BLaER1 treated with 17β-estradiol and CSF1 and Interleukin-3, amounts not matched to agents 10 nM and 100 nM (cell line): ENCODE results near the gene PYY.

Experiments
- H3K27ac ChIP-seq, 11 experiments: shearing (Covaris generic); formaldehyde crosslinking; 2 replicates each; pipeline ENCODE4 v1.8.1; 2022
- H3K27me3 ChIP-seq, 11 experiments: shearing (Covaris generic); formaldehyde crosslinking; 2 replicates each; pipeline ENCODE4 v1.8.1; 2022
- H3K36me3 ChIP-seq, 11 experiments: shearing (Covaris generic); formaldehyde crosslinking; 2 replicates each; pipeline ENCODE4 v1.8.1; 2022
- H3K4me1 ChIP-seq, 10 experiments: shearing (Covaris generic); formaldehyde crosslinking; 2 replicates each; pipeline ENCODE4 v1.8.1; 2022
- H3K4me2 ChIP-seq, 11 experiments: shearing (Covaris generic); formaldehyde crosslinking; 2 replicates each; pipeline ENCODE4 v1.8.1; 2022
- H3K4me3 ChIP-seq, 10 experiments: shearing (Covaris generic); formaldehyde crosslinking; 2 replicates each; pipeline ENCODE4 v1.8.1; 2022
- H3K9ac ChIP-seq, 11 experiments: shearing (Covaris generic); formaldehyde crosslinking; 2 replicates each; pipeline ENCODE4 v1.8.1; 2022
- H3K9me3 ChIP-seq, 11 experiments: shearing (Covaris generic); formaldehyde crosslinking; replicated peaks in 1 of 11; 2 replicates each; pipeline ENCODE4 v1.8.1; 2022
- H4K20me1 ChIP-seq, 11 experiments: shearing (Covaris generic); formaldehyde crosslinking; 2 replicates each; pipeline ENCODE4 v1.8.1; 2022
- Cebpa-rat ChIP-seq, 11 experiments: shearing (Covaris generic); IDR thresholded peaks; 2 replicates each; pipeline ENCODE4 v1.8.1; 2022

The PYY gene

DNA sequence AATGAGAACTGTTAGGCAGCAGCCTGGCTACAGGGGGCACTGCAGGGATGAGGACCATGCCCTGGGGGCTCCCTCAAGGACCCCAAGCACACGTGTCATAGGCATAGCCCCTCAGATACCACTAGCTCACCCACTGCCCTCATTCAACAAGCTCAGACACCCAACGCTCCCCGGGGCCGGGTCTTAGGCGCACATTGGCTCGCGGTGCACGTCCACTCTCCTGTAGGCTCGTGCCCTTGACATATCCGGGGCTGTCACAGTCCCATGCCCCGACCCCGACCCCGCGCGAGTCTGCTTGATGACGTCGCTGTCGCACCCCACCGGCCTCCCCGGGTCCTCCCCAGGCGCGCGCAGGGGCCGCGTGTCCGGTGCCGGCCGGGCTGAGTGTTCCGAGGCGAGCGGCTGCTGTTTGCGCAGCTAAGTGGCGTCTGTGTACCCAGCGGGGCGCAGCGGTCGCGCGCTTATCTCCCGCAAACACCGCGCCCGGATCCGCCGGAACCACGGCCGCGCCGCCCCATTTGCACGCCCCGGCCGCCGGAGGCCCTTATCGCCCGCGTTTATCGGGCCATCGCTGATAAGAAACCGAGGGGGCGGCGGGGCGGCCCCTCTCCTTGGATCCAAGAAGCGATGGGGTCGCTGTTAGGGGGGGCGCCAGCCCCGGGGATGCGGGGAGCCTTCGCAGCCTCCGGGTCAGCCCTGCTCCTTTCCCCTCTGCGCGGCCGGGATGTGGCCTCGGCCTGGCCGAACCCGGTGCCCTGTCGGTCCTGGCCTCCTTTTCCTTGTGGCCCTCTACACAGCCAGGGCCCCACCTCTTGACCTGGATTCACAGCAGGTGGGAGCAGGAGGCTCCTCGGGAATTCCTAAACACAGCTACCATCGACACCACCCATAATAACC lies 30.0 kb upstream of the PYY start:
- Histone ChIP-seq H3K36me3 (no peaks in the 10 kb centered on the region), H3K9ac (no peak overlapping the region), H3K9me3 (no peaks in the 10 kb centered on the region), H4K20me1 (no peaks in the 10 kb centered on the region; a peak in 1 of 22 replicates), H3K27me3 (peaks cover 26 to 45% (median 36%) of the 10 kb centered on the region in 11 experiments), H3K4me1 (peaks cover 0 to 8% (median 5%) of the 10 kb centered on the region in 10 experiments; a peak in 8 of 20 replicates), H3K27ac (no peak overlapping the region), H3K4me2 (peak overlapping the region; percentile 28 to 69 (median 58)), H3K4me3 (peak overlapping the region; percentile 23 to 55 (median 38); a peak in 14 of 20 replicates)
- no peak for TF ChIP-seq Cebpa-rat (IDR thresholded peaks at IDR 0.05)

GRCh38 chr17:43983196-43983514 lies 29.4 kb upstream of the PYY start:
- Histone ChIP-seq H4K20me1 (no peaks in the 10 kb centered on the region; a peak in 1 of 22 replicates), H3K9ac (no peak overlapping the region), H3K4me1 (peaks cover 0 to 8% (median 5%) of the 10 kb centered on the region in 10 experiments; a peak in 8 of 20 replicates), H3K9me3 (no peaks in the 10 kb centered on the region), H3K36me3 (no peaks in the 10 kb centered on the region), H3K27ac (no peak overlapping the region), H3K4me2 (peak overlapping the region in 6 of 11 experiments; percentile 28 to 64 (median 54); a peak in 7 of 22 replicates), H3K27me3 (peaks cover 26 to 45% (median 36%) of the 10 kb centered on the region in 11 experiments), H3K4me3 (peak overlapping the region in 3 of 10 experiments; percentile 37 to 55 (median 39); a peak in 2 of 20 replicates)
- TF ChIP-seq Cebpa-rat (IDR thresholded peaks at IDR 0.05): no peak

- Histone ChIP-seq H3K9me3 (no peaks in the 10 kb centered on the region), H3K36me3 (no peaks in the 10 kb centered on the region), H3K27me3 (peaks cover 26 to 45% (median 36%) of the 10 kb centered on the region in 11 experiments), H3K27ac (no peak overlapping the region), H3K4me1 (peaks cover 0 to 8% (median 5%) of the 10 kb centered on the region in 10 experiments; a peak in 8 of 20 replicates), H3K4me2 (no peak overlapping the region), H4K20me1 (no peaks in the 10 kb centered on the region; a peak in 1 of 22 replicates), H3K4me3 (no peak overlapping the region), H3K9ac (no peak overlapping the region)
- TF ChIP-seq Cebpa-rat (IDR thresholded peaks at IDR 0.05): no peak
These were observed 28.4 kb upstream of the PYY start for GRCh38 chr17:43982171-43982570.

- Histone ChIP-seq H3K27me3 (peaks cover 25 to 30% (median 28%) of the 10 kb centered on the region in 11 experiments), H4K20me1 (no peaks in the 10 kb centered on the region; a peak in 1 of 22 replicates), H3K4me1 (peaks cover 0 to 8% (median 5%) of the 10 kb centered on the region in 10 experiments; a peak in 7 of 20 replicates), H3K9me3 (no peaks in the 10 kb centered on the region), H3K27ac (no peak overlapping the region), H3K4me2 (no peak overlapping the region), H3K4me3 (no peak overlapping the region), H3K9ac (no peak overlapping the region), H3K36me3 (no peaks in the 10 kb centered on the region)
- no peak for TF ChIP-seq Cebpa-rat (IDR thresholded peaks at IDR 0.05)
These were observed 25.9 kb upstream of the PYY start for GRCh38 chr17:43979671-43980070.

DNA sequence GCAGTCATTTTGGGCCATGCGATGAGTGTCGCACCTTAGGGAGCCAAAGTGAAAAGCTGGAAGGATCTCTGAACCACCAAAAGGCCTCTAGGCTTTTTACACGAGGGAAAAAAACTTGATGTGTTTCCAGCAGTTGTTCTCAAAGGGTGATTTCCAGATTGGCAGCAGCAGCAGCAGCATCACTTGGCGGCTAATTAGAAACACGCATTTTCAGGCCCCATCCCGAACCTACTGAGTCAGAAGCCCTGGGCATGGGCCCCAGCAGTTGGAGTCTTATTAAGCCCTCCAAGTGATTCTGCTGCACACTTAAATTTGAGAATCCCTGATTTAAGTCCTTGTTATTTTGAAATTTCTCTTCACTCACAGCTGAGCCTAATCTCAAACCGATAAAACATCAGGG lies 25.3 kb upstream of the PYY start:
- H3K4me2 ChIP-seq: no peak overlapping the region
- no peak overlapping the region for H3K9ac ChIP-seq
- H3K4me1 ChIP-seq: peaks cover 0 to 7% (median 5%) of the 10 kb centered on the region in 10 experiments; a peak in 7 of 20 replicates
- H3K27me3 ChIP-seq: peaks cover 18 to 23% (median 21%) of the 10 kb centered on the region in 11 experiments
- H3K4me3 ChIP-seq: no peak overlapping the region
- no peaks in the 10 kb centered on the region for H3K36me3 ChIP-seq
- no peaks in the 10 kb centered on the region; a peak in 1 of 22 replicates for H4K20me1 ChIP-seq
- H3K27ac ChIP-seq: no peak overlapping the region
- TF ChIP-seq Cebpa-rat (IDR thresholded peaks at IDR 0.05): no peak
- no peaks in the 10 kb centered on the region for H3K9me3 ChIP-seq

GRCh38 chr17:43978078-43978477 lies 24.3 kb upstream of the PYY start:
- Histone ChIP-seq H3K4me1 (no peaks in the 10 kb centered on the region), H4K20me1 (no peaks in the 10 kb centered on the region; a peak in 1 of 22 replicates), H3K9me3 (no peaks in the 10 kb centered on the region), H3K4me2 (no peak overlapping the region), H3K36me3 (no peaks in the 10 kb centered on the region), H3K9ac (no peak overlapping the region), H3K27me3 (peaks cover 9 to 14% (median 12%) of the 10 kb centered on the region in 11 experiments), H3K4me3 (no peak overlapping the region), H3K27ac (no peak overlapping the region)
- no peak for TF ChIP-seq Cebpa-rat (IDR thresholded peaks at IDR 0.05)

GRCh38 chr17:43976963-43977837 lies 23.5 kb upstream of the PYY start:
- TF ChIP-seq Cebpa-rat (IDR thresholded peaks at IDR 0.05): no peak
- Histone ChIP-seq H3K27ac (no peak overlapping the region), H3K36me3 (no peaks in the 10 kb centered on the region), H4K20me1 (no peaks in the 10 kb centered on the region), H3K4me2 (no peak overlapping the region), H3K9me3 (no peaks in the 10 kb centered on the region), H3K27me3 (peaks cover 0 to 5% (median 3%) of the 10 kb centered on the region in 11 experiments; a peak in 12 of 22 replicates), H3K4me3 (no peak overlapping the region), H3K9ac (no peak overlapping the region), H3K4me1 (no peaks in the 10 kb centered on the region)

GRCh38 chr17:43975898-43976297 lies 22.2 kb upstream of the PYY start:
- Histone ChIP-seq H3K9me3 (no peaks in the 10 kb centered on the region), H3K4me2 (no peak overlapping the region), H3K9ac (no peak overlapping the region), H3K4me3 (no peak overlapping the region), H4K20me1 (no peaks in the 10 kb centered on the region), H3K4me1 (no peaks in the 10 kb centered on the region), H3K27ac (no peak overlapping the region), H3K27me3 (no peaks in the 10 kb centered on the region), H3K36me3 (no peaks in the 10 kb centered on the region)
- TF ChIP-seq Cebpa-rat (IDR thresholded peaks at IDR 0.05): no peak
